ENCODE measurements around the gene TRAF3IP3.

GRCh38 chr1:209808059-209808581, 52.3 kb downstream of the TRAF3IP3 start:
- no peak for TF ChIP-seq CTCF (IDR thresholded peaks at IDR 0.05)
- TF ChIP-seq POLR2A (IDR thresholded peaks at IDR 0.05) = no peak
- TF ChIP-seq POLR2AphosphoS5 (IDR thresholded peaks at IDR 0.05; ENCODE audit: insufficient read depth in 1 of 2, low read depth in 1 of 2) = no peak

Measured in vagina (tissue), 2 donors.